ENCODE measurements around the gene GLOD4. TPM values are rescaled to one million over a fixed set of nuclear protein-coding genes. Genes with fewer than 3 reads are reported as not detected.

Gene GLOD4
- total RNA-seq, 1 donor from 2014 or later, result 62.2 TPM

DNA sequence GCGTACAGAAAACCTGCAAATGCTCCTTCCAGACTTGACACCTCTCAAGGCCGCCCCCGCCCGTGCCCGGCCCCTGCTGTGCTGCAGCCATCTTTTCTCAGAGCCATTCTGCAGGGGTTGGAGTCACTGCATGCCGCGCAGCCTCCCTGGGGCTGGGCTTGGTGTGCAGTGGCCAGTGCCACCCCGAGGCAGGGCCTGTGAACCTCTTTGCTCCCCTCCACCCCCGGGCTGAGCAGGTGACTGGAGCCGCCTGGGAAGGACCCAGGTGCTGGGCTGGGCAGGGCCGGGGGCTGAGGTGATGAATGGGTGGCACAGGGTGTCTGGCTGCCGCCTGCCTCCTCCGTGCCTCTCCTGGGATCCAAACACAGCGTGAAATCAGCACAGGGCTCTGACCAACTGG lies 20.4 kb upstream of the GLOD4 start:
- no peak overlapping the region for H3K4me3 ChIP-seq (ENCODE audit: low read depth, low read length)
- TF ChIP-seq, protein P1, sequence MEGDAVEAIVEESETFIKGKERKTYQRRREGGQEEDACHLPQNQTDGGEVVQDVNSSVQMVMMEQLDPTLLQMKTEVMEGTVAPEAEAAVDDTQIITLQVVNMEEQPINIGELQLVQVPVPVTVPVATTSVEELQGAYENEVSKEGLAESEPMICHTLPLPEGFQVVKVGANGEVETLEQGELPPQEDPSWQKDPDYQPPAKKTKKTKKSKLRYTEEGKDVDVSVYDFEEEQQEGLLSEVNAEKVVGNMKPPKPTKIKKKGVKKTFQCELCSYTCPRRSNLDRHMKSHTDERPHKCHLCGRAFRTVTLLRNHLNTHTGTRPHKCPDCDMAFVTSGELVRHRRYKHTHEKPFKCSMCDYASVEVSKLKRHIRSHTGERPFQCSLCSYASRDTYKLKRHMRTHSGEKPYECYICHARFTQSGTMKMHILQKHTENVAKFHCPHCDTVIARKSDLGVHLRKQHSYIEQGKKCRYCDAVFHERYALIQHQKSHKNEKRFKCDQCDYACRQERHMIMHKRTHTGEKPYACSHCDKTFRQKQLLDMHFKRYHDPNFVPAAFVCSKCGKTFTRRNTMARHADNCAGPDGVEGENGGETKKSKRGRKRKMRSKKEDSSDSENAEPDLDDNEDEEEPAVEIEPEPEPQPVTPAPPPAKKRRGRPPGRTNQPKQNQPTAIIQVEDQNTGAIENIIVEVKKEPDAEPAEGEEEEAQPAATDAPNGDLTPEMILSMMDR (conservative IDR thresholded peaks at IDR 0.05; ENCODE audit: low read depth, low read length), result no peak
- no peak for DNase-seq (ENCODE audit: low read depth)

DNA sequence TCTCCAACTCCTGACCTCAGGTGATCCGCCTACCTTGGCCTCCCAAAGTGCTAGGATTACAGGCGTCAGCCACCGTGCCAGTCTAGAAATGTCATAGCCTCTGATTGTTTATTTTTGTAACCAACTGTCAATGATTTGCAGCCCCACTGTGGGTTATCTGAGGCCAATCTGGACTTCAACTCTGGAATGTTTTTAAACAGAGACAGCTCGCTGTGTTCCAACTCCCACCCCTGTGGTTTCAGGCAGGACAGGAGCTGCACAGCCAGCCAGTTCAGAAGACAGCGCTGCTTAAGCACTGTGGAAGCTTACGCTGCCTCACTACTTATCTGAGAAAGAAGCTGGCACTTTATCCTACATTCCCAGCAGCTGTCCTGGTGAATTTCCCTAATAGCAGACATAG lies 19.6 kb upstream of the GLOD4 start:
- no peak for DNase-seq (ENCODE audit: low read depth)
- no peak overlapping the region for H3K4me3 ChIP-seq (ENCODE audit: low read depth, low read length)
- TF ChIP-seq, protein P1 (conservative IDR thresholded peaks at IDR 0.05; ENCODE audit: low read depth, low read length), result no peak

DNA sequence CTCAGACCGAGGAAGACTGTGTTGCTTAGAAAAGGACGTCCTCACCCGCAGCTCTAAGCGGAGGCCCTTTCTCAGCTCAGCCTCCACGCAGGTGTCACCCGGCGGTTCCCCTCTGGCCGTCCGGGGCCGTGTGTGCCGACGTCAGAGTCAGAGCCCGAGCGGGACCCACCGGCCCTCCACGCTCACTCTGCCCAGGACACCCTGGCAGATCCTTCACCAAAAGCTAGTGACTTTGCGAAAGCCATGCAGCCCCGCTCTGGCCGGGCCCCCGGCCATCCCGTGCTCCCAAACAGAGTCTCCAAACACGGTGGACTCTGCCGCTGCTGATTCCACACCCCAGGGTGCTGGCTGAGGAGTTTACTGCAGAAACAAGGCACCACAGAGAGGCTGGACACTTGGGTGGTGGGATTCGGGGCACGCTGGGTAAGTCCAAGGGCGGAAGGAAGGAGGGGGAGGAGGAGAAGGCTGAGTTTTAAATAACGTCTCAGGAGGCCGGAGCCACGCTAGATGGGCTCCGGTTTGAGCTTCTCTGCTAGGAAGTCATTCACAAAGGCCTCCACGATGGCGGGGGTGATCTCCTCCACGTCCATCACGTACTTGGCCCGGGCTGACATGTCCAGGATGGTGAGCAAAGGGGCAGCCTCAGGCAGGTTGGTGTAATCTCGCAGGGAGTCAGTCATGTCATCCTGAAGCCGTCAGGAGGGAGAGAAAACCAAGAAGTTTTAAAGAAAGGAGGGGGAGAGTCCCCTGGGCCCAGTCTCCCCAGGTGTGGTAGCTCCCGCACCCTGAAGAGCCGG lies 18.6 kb upstream of the GLOD4 start:
- H3K4me3 ChIP-seq (ENCODE audit: low read depth, low read length), result no peak overlapping the region
- no peak for DNase-seq (ENCODE audit: low read depth)
- TF ChIP-seq, protein P1 (conservative IDR thresholded peaks at IDR 0.05; ENCODE audit: low read depth, low read length), result no peak

DNA sequence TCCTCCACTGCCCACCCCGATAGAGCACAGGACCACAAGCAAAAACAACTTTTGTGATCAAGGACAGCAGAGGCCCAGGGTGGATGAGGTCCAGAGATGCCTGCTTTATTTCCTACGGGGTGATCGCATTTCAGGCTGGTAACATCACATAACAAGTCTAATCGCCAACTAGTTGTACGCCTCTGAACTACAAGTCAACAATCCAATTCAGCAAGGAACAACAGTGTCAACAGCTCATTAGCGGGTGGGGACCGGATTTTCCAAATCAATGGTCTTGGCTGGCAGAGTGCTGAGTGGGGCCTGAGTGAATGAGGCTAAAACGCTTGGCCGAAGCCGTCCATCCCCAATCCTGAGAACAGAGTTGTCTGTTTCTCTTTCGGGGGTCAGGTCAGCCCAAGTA lies 17.2 kb upstream of the GLOD4 start:
- no peak overlapping the region for H3K4me3 ChIP-seq (ENCODE audit: low read depth, low read length)
- TF ChIP-seq, protein P1 (conservative IDR thresholded peaks at IDR 0.05; ENCODE audit: low read depth, low read length), result no peak
- no peak for DNase-seq (ENCODE audit: low read depth)

DNA sequence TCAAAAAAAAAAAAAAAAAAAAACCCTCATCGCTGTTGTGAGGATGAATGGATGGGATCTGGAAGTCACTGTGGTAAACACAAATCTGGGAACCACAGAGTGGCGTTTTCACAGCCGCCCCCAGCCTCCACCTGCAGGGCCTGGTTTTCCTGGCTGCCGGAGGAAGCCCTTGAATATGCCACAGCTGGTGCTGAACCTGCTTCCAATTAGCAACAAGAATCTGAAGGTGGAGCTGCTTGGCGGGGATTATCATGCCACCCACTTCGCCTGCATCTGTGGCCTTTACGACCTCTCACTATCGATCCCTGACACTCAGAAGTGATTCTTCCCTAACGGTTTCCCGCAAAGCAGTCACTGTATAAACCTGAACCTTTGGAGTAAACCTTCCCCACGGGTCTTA lies 16.2 kb upstream of the GLOD4 start:
- DNase-seq (ENCODE audit: low read depth), result no peak
- H3K4me3 ChIP-seq (ENCODE audit: low read depth, low read length), result no peak overlapping the region
- TF ChIP-seq, protein P1 (conservative IDR thresholded peaks at IDR 0.05; ENCODE audit: low read depth, low read length), result no peak

DNA sequence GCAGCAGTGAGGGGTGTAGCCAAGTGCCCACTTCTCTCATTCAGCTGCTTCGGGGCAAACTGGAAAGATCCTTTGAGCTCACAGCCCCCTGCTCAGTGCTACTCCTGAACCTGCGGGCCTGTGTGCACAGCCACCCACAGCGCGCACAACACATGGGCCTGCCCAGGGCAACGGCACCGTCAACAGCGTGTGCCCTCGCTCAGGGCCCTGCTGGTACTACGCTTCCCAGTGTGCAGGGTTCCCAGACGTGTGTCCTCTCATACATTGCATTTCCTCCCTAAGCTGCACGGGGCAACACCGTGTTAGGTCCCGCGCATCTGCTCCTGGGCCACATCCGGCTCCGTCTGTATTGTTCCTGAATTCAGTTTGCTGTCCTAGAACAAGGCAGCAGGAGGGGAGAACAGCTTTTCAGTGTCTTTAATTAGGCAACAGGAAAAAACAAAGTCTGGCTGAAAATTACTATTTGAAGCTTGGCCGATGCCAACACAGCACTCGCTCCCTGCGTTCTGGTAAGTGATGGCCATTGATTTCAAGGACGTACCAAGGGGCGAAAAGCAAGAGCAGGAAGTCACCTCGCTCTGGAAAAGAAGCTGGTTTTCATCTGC lies 15.3 kb upstream of the GLOD4 start:
- H3K4me3 ChIP-seq (ENCODE audit: low read depth, low read length), result no peak overlapping the region
- no peak for DNase-seq (ENCODE audit: low read depth)
- TF ChIP-seq, protein P1 (conservative IDR thresholded peaks at IDR 0.05; ENCODE audit: low read depth, low read length), result no peak

DNA sequence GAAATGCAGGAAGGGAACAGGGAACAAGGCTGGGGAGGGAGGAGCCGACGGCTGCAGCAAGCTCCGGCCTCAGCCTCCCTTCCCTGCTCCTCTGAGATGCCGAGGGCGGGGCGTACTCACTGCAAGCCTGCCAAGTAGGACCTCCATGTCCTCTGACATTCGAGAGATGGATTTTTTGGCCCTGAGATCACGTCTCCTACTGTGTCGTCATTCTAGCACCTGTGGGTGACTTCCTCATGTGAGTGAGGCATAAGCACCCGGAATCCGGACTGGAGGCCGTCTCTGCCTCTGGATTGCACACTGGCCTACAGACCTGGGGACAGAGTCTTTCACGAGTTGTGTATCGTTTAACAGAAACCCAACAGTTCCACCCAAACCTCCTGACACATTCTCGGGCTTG lies 14.5 kb upstream of the GLOD4 start:
- no peak for DNase-seq (ENCODE audit: low read depth)
- H3K4me3 ChIP-seq (ENCODE audit: low read depth, low read length), result no peak overlapping the region
- TF ChIP-seq, protein P1 (conservative IDR thresholded peaks at IDR 0.05; ENCODE audit: low read depth, low read length), result no peak
